ENCODE data around the gene MPL. TPM values are rescaled to one million over a fixed set of nuclear protein-coding genes. Genes with fewer than 3 reads are reported as not detected.

Gene MPL
- total RNA-seq, 1 experiment from 2014 or later = not detected

GRCh38 chr1:43313771-43314170 lies 23.8 kb upstream of the MPL start:
- Histone ChIP-seq H3K79me2 (ENCODE audit: insufficient read depth, low read length) (no peaks in the 10 kb centered on the region), H4K20me1 (ENCODE audit: insufficient read depth) (no peaks in the 10 kb centered on the region), H3K4me1 (ENCODE audit: control insufficient read depth in 1 of 2, insufficient read depth in 2 of 2, low read length in 2 of 2) (peaks cover 0 to 1% of the 10 kb centered on the region in 2 experiments; a peak in 1 of 4 replicates), H3K36me3 (ENCODE audit: control insufficient read depth in 1 of 2, insufficient read depth in 2 of 2, low read length in 2 of 2) (no peaks in the 10 kb centered on the region), H3K4me3 (replicated peaks in 1 of 2; ENCODE audit: low read depth in 1 of 2, low read length in 2 of 2) (no peak overlapping the region), H3K27ac (ENCODE audit: low read depth, low read length) (no peak overlapping the region), H3K4me2 (ENCODE audit: low read length) (no peak overlapping the region), H2AFZ (ENCODE audit: low read depth, low read length, poor library complexity, severe bottlenecking) (no peak overlapping the region), H3K9me2 (ENCODE audit: insufficient read depth) (no peaks in the 10 kb centered on the region), H3K27me3 (ENCODE audit: insufficient read depth, low read length) (no peaks in the 10 kb centered on the region), H3K9ac (ENCODE audit: low read length) (no peak overlapping the region), H3K9me3 (ENCODE audit: control insufficient read depth in 1 of 2, insufficient read depth in 1 of 2, low read depth in 1 of 2, low read length in 2 of 2) (no peaks in the 10 kb centered on the region)
- POLR2A ChIA-PET = no interaction called here
- BruUV-seq (replicated peaks) = no TSS peak
- CTCF ChIA-PET = no interaction called here
- TF ChIP-seq ZFX (IDR thresholded peaks at IDR 0.05) (no peak), EGR1 (IDR thresholded peaks at IDR 0.05; ENCODE audit: low read depth) (no peak), CTCF (IDR thresholded peaks at IDR 0.05 in 2 of 3, conservative IDR thresholded peaks at IDR 0.05 in 1 of 3; ENCODE audit: borderline replicate concordance in 1 of 3, insufficient read depth in 1 of 3, low read depth in 2 of 3, low read length in 2 of 3) (no peak), ATF3 (IDR thresholded peaks at IDR 0.05) (no peak), MAX (IDR thresholded peaks at IDR 0.05) (no peak), EZH2phosphoT487 (IDR thresholded peaks at IDR 0.05; ENCODE audit: borderline replicate concordance) (no peak)
- RAD21 ChIA-PET (ENCODE audit: low non-redundant PET in 1 of 2, low total read pairs in 2 of 2, uncharacterized antibody in 2 of 2, unreplicated experiment in 2 of 2) = no interaction called here
- no peak for ATAC-seq
- intact Hi-C loops (cut with micrococcal nuclease) = no loop called here
- no peak for DNase-seq (ENCODE audit: low read depth, low spot score)

GRCh38 chr1:43314233-43314632 lies 23.4 kb upstream of the MPL start:
- ATAC-seq (no peak), DNase-seq (ENCODE audit: low read depth, low spot score) (no peak)
- Histone ChIP-seq H3K27ac (ENCODE audit: low read depth, low read length) (no peak overlapping the region), H3K4me3 (replicated peaks in 1 of 2; ENCODE audit: low read depth in 1 of 2, low read length in 2 of 2) (no peak overlapping the region), H3K27me3 (ENCODE audit: insufficient read depth, low read length) (no peaks in the 10 kb centered on the region), H3K4me2 (ENCODE audit: low read length) (no peak overlapping the region), H3K4me1 (ENCODE audit: control insufficient read depth in 1 of 2, insufficient read depth in 2 of 2, low read length in 2 of 2) (peaks cover 0 to 5% of the 10 kb centered on the region in 2 experiments; a peak in 1 of 4 replicates), H3K36me3 (ENCODE audit: control insufficient read depth in 1 of 2, insufficient read depth in 2 of 2, low read length in 2 of 2) (no peaks in the 10 kb centered on the region), H3K9ac (ENCODE audit: low read length) (no peak overlapping the region), H4K20me1 (ENCODE audit: insufficient read depth) (no peaks in the 10 kb centered on the region), H3K9me3 (ENCODE audit: control insufficient read depth in 1 of 2, insufficient read depth in 1 of 2, low read depth in 1 of 2, low read length in 2 of 2) (no peaks in the 10 kb centered on the region), H2AFZ (ENCODE audit: low read depth, low read length, poor library complexity, severe bottlenecking) (no peak overlapping the region), H3K9me2 (ENCODE audit: insufficient read depth) (no peaks in the 10 kb centered on the region), H3K79me2 (ENCODE audit: insufficient read depth, low read length) (no peaks in the 10 kb centered on the region)
- ChIA-PET POLR2A (no interaction called here), CTCF (no interaction called here), RAD21 (ENCODE audit: low non-redundant PET in 1 of 2, low total read pairs in 2 of 2, uncharacterized antibody in 2 of 2, unreplicated experiment in 2 of 2) (no interaction called here)
- intact Hi-C loops (cut with micrococcal nuclease) = no loop called here
- BruUV-seq (replicated peaks) = no TSS peak
- no peak for TF ChIP-seq EZH2 (IDR thresholded peaks at IDR 0.05)
- no peak for TF ChIP-seq POLR2A (IDR thresholded peaks at IDR 0.05; ENCODE audit: borderline replicate concordance, extremely low read depth, insufficient read depth, insufficient read length)
- no peak for TF ChIP-seq ZBTB33 (IDR thresholded peaks at IDR 0.05; ENCODE audit: extremely low read depth, insufficient replicate concordance, low read length)
- TF ChIP-seq SIN3A (IDR thresholded peaks at IDR 0.05; ENCODE audit: low read depth) = no peak
- TF ChIP-seq CBX3 (IDR thresholded peaks at IDR 0.05; ENCODE audit: low read depth) = no peak
- no peak for TF ChIP-seq ZNF274 (IDR thresholded peaks at IDR 0.05; ENCODE audit: low read depth, low read length)
- TF ChIP-seq RAD21 (IDR thresholded peaks at IDR 0.05; ENCODE audit: low read depth) = no peak
- no peak for TF ChIP-seq TCF7L2 (IDR thresholded peaks at IDR 0.05; ENCODE audit: borderline replicate concordance, extremely low read depth, insufficient read depth, insufficient read length)
- TF ChIP-seq ATF3 (IDR thresholded peaks at IDR 0.05) = no peak
- TF ChIP-seq CEBPB (IDR thresholded peaks at IDR 0.05; ENCODE audit: low read depth) = no peak
- no peak for TF ChIP-seq SRF (IDR thresholded peaks at IDR 0.05; ENCODE audit: low read depth)
- no peak for TF ChIP-seq EZH2phosphoT487 (IDR thresholded peaks at IDR 0.05; ENCODE audit: borderline replicate concordance)
